ENCODE measurements around the gene FKBP14. TPM values are rescaled to one million over a fixed set of nuclear protein-coding genes. Genes with fewer than 3 reads are reported as not detected.

The FKBP14 gene
- total and polyA plus RNA-seq, 2 experiments from 2014 or later, result 11.8 to 12.9 TPM

DNA sequence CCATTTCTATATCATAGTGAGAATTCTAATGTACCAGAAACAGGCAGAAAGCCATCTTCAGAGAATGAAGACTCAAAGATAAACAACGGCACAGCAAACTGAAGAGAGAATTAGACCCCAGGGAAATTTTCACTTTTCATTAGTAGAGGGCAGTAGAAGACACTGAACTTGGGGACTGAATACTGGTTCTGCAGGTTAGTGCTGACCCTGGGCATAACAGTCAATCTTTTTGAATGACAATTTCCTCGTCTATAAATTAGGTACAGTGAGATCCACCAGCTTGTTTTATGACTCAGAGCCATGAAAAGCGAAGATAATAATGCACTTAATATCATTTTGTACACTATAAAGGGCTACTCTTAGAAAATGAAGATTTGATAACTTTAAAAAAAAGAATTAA is 13.7 kb downstream of the FKBP14 start:
- DNase-seq (ENCODE audit: low spot score) (no peak), ATAC-seq (no peak)
- H3K79me2 ChIP-seq (replicated peaks; ENCODE audit: insufficient read depth), result no peaks in the 10 kb centered on the region
- H2AFZ ChIP-seq, result no peak overlapping the region
- Mint-ChIP-seq H3K27me3 (ENCODE audit: insufficient read depth, low read depth, poor library complexity) (no peaks in the 10 kb centered on the region), H3K9me3 (no peaks in the 10 kb centered on the region), H3K36me3 (ENCODE audit: low read depth) (peaks cover 18% of the 10 kb centered on the region), H3K4me3 (no peak overlapping the region), H3K4me1 (no peaks in the 10 kb centered on the region; the same call in 2 of the 3 replicates), H3K27ac (no peak overlapping the region)
- H3K27me3 ChIP-seq (ENCODE audit: insufficient read depth), result no peaks in the 10 kb centered on the region
- H4K20me1 ChIP-seq (replicated peaks; ENCODE audit: insufficient read depth), result no peaks in the 10 kb centered on the region; the same call in 1 of the 2 replicates
- no peak overlapping the region for H3K27ac ChIP-seq (ENCODE audit: low read depth)
- H3K36me3 ChIP-seq (ENCODE audit: insufficient read depth), result peaks cover 11% of the 10 kb centered on the region; the same call in 1 of the 2 replicates
- no peaks in the 10 kb centered on the region for H3K4me1 ChIP-seq (ENCODE audit: insufficient read depth)
- H3K4me3 ChIP-seq, result no peak overlapping the region
- H3K9me2 ChIP-seq (ENCODE audit: insufficient read depth), result no peaks in the 10 kb centered on the region
- TF ChIP-seq JUNB (IDR thresholded peaks at IDR 0.05; ENCODE audit: unreplicated experiment) (no peak), CTCF (conservative IDR thresholded peaks at IDR 0.05; ENCODE audit: low read depth in 2 of 2) (0 out of 4 replicates have a peak, but pooled peaks of 1 of the 2 experiments have one; percentile 27)
- no peak overlapping the region for H3K4me2 ChIP-seq
- no peaks in the 10 kb centered on the region for H3F3A ChIP-seq (replicated peaks; ENCODE audit: low read depth)

DNA sequence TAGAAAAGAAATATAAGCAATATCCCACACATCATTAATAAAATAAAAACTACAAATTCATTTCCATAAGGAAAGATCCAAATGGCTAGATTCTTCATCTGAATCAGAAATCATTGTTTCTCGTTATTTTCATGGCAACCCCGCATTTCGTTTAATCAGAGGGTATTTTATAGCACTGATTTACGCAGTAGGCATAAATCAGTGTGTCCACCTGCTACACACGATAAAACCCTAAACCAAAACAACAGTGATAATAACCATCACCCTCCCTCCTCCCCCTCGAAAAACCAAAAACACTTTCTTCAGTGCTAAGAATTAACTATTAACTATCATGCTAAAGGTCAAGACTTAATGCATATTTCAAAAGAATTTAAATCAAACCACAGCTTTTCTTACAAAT is 16.5 kb downstream of the FKBP14 start:
- ATAC-seq (no peak), DNase-seq (ENCODE audit: low spot score) (no peak)
- Mint-ChIP-seq H3K4me1 (peaks cover 7% of the 10 kb centered on the region; the same call in 2 of the 3 replicates), H3K4me3 (no peak overlapping the region), H3K9me3 (no peaks in the 10 kb centered on the region), H3K27me3 (ENCODE audit: insufficient read depth, low read depth, poor library complexity) (no peaks in the 10 kb centered on the region), H3K36me3 (ENCODE audit: low read depth) (peaks cover 7% of the 10 kb centered on the region; the same call in 2 of the 3 replicates), H3K27ac (no peak overlapping the region)
- H3K4me3 ChIP-seq, result no peak overlapping the region
- H3K36me3 ChIP-seq (ENCODE audit: insufficient read depth), result no peaks in the 10 kb centered on the region
- no peaks in the 10 kb centered on the region for H3K9me2 ChIP-seq (ENCODE audit: insufficient read depth)
- no peak overlapping the region for H2AFZ ChIP-seq
- H3K4me2 ChIP-seq, result no peak overlapping the region
- H3F3A ChIP-seq (replicated peaks; ENCODE audit: low read depth), result no peaks in the 10 kb centered on the region
- H4K20me1 ChIP-seq (replicated peaks; ENCODE audit: insufficient read depth), result no peaks in the 10 kb centered on the region; the same call in 1 of the 2 replicates
- H3K27me3 ChIP-seq (ENCODE audit: insufficient read depth), result no peaks in the 10 kb centered on the region
- no peaks in the 10 kb centered on the region for H3K79me2 ChIP-seq (replicated peaks; ENCODE audit: insufficient read depth)
- H3K27ac ChIP-seq (ENCODE audit: low read depth), result no peak overlapping the region
- H3K4me1 ChIP-seq (ENCODE audit: insufficient read depth), result no peaks in the 10 kb centered on the region
- TF ChIP-seq POLR2AphosphoS5 (IDR thresholded peaks at IDR 0.05; ENCODE audit: low read depth), result no peak
- TF ChIP-seq ZNF114 (CRISPR knock-in tag; IDR thresholded peaks at IDR 0.05), result no peak
- TF ChIP-seq STAT1 (IDR thresholded peaks at IDR 0.05; ENCODE audit: unreplicated experiment), result no peak
- no peak for TF ChIP-seq CREB1 (CRISPR knock-in tag; IDR thresholded peaks at IDR 0.05; ENCODE audit: low read depth)
- TF ChIP-seq JUNB (IDR thresholded peaks at IDR 0.05; ENCODE audit: unreplicated experiment), result no peak
- no peak for TF ChIP-seq ZNF331 (CRISPR knock-in tag; IDR thresholded peaks at IDR 0.05; ENCODE audit: low read depth)
- TF ChIP-seq ETS1 (IDR thresholded peaks at IDR 0.05), result no peak
- no peak for TF ChIP-seq CTCF (conservative IDR thresholded peaks at IDR 0.05; ENCODE audit: low read depth in 2 of 2)
- no peak for TF ChIP-seq NANOG (IDR thresholded peaks at IDR 0.05; ENCODE audit: borderline replicate concordance)
- TF ChIP-seq, protein P1, sequence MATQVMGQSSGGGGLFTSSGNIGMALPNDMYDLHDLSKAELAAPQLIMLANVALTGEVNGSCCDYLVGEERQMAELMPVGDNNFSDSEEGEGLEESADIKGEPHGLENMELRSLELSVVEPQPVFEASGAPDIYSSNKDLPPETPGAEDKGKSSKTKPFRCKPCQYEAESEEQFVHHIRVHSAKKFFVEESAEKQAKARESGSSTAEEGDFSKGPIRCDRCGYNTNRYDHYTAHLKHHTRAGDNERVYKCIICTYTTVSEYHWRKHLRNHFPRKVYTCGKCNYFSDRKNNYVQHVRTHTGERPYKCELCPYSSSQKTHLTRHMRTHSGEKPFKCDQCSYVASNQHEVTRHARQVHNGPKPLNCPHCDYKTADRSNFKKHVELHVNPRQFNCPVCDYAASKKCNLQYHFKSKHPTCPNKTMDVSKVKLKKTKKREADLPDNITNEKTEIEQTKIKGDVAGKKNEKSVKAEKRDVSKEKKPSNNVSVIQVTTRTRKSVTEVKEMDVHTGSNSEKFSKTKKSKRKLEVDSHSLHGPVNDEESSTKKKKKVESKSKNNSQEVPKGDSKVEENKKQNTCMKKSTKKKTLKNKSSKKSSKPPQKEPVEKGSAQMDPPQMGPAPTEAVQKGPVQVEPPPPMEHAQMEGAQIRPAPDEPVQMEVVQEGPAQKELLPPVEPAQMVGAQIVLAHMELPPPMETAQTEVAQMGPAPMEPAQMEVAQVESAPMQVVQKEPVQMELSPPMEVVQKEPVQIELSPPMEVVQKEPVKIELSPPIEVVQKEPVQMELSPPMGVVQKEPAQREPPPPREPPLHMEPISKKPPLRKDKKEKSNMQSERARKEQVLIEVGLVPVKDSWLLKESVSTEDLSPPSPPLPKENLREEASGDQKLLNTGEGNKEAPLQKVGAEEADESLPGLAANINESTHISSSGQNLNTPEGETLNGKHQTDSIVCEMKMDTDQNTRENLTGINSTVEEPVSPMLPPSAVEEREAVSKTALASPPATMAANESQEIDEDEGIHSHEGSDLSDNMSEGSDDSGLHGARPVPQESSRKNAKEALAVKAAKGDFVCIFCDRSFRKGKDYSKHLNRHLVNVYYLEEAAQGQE (IDR thresholded peaks at IDR 0.05; ENCODE audit: unreplicated experiment), result no peak
- no peak for TF ChIP-seq EZH2 (IDR thresholded peaks at IDR 0.05; ENCODE audit: low read depth, unreplicated experiment)
